BLaER1 treated with 17β-estradiol and CSF1 and Interleukin-3, amounts not matched to agents 10 nM and 100 nM (cell line): ENCODE measurements around the gene CREB3L4.
"Not testable (repeated sequence)": the region's sequence is repeated elsewhere in the genome, so short reads cannot be mapped to it uniquely, and the experiment has no call there.

ENCODE experiments used
- H3K27ac ChIP-seq, 11 experiments: shearing (Covaris generic); formaldehyde crosslinking; 2 replicates each; pipeline ENCODE4 v1.8.1; 2022
- H3K27me3 ChIP-seq, 11 experiments: shearing (Covaris generic); formaldehyde crosslinking; 2 replicates each; pipeline ENCODE4 v1.8.1; 2022
- H3K36me3 ChIP-seq, 11 experiments: shearing (Covaris generic); formaldehyde crosslinking; 2 replicates each; pipeline ENCODE4 v1.8.1; 2022
- H3K4me1 ChIP-seq, 10 experiments: shearing (Covaris generic); formaldehyde crosslinking; 2 replicates each; pipeline ENCODE4 v1.8.1; 2022
- H3K4me2 ChIP-seq, 11 experiments: shearing (Covaris generic); formaldehyde crosslinking; 2 replicates each; pipeline ENCODE4 v1.8.1; 2022
- H3K4me3 ChIP-seq, 10 experiments: shearing (Covaris generic); formaldehyde crosslinking; 2 replicates each; pipeline ENCODE4 v1.8.1; 2022
- H3K9ac ChIP-seq, 11 experiments: shearing (Covaris generic); formaldehyde crosslinking; 2 replicates each; pipeline ENCODE4 v1.8.1; 2022
- H3K9me3 ChIP-seq, 11 experiments: shearing (Covaris generic); formaldehyde crosslinking; replicated peaks in 1 of 11; 2 replicates each; pipeline ENCODE4 v1.8.1; 2022
- H4K20me1 ChIP-seq, 11 experiments: shearing (Covaris generic); formaldehyde crosslinking; 2 replicates each; pipeline ENCODE4 v1.8.1; 2022
- Cebpa-rat ChIP-seq, 11 experiments: shearing (Covaris generic); IDR thresholded peaks; 2 replicates each; pipeline ENCODE4 v1.8.1; 2022

Gene CREB3L4

DNA sequence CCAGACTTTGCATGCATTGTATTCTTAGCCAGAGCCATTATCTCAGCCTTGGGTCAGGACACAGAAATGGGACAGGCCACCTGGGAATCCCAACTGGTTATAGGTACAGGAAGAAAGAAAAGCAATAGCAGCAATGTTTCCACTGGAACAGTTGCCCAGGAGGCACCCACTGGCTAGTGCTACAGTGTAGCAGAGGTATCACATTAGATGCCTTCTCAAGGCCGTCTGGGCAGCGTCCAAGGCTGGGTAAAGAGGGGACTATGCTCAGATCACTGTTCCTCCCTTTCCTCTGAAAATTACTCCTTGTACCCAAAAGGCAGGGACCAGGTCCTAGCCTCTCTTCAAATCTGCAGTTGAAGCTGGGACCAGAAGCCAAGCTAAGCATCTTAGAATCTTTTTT lies 2.6 kb downstream of the CREB3L4 start:
- peak overlapping the region in 2 of 11 experiments; percentile 12 to 36; a peak in 2 of 22 replicates for H3K27ac ChIP-seq
- H3K4me1 ChIP-seq: peaks cover 56 to 85% (median 78%) of the 10 kb centered on the region in 10 experiments
- H4K20me1 ChIP-seq: peaks cover 0 to 3% (median 0%) of the 10 kb centered on the region in 11 experiments; a peak in 1 of 22 replicates
- no peak overlapping the region for H3K4me3 ChIP-seq
- no peaks in the 10 kb centered on the region for H3K27me3 ChIP-seq
- no peak for TF ChIP-seq Cebpa-rat (IDR thresholded peaks at IDR 0.05)
- no peak overlapping the region for H3K9ac ChIP-seq
- peaks cover 21 to 34% (median 29%) of the 10 kb centered on the region in 11 experiments for H3K36me3 ChIP-seq
- H3K9me3 ChIP-seq: no peaks in the 10 kb centered on the region
- H3K4me2 ChIP-seq: peak overlapping the region in 8 of 11 experiments; percentile 17 to 99 (median 64); a peak in 12 of 22 replicates

DNA sequence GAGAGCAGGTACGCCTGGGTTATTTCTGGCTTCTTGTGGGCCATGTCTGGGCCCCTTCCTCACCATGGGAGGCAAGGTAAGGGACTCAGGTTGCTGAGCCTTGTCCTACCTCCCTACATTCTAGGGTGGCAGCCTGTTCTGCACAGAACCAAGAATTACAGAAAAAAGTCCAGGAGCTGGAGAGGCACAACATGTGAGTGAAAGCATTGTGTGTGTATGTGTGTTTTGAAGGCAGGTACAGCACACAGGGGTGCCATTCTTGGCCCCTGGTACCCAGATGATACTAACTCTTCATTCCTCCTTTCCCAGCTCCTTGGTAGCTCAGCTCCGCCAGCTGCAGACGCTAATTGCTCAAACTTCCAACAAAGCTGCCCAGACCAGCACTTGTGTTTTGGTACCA lies 5.4 kb downstream of the CREB3L4 start:
- peaks cover 60 to 86% (median 79%) of the 10 kb centered on the region in 10 experiments for H3K4me1 ChIP-seq
- peak overlapping the region in 1 of 11 experiments; percentile 18; a peak in 1 of 22 replicates for H3K9ac ChIP-seq
- H3K27me3 ChIP-seq: no peaks in the 10 kb centered on the region
- H3K4me2 ChIP-seq: peak overlapping the region in 9 of 11 experiments; percentile 57 to 97 (median 75); a peak in 15 of 22 replicates
- no peaks in the 10 kb centered on the region for H3K9me3 ChIP-seq
- H3K36me3 ChIP-seq: peaks cover 27 to 44% (median 39%) of the 10 kb centered on the region in 11 experiments
- peak overlapping the region in 7 of 11 experiments; percentile 22 to 59 (median 52); a peak in 9 of 22 replicates for H3K27ac ChIP-seq
- no peak overlapping the region for H3K4me3 ChIP-seq
- TF ChIP-seq Cebpa-rat (IDR thresholded peaks at IDR 0.05): no peak
- peaks cover 0 to 16% (median 0%) of the 10 kb centered on the region in 11 experiments; a peak in 3 of 22 replicates for H4K20me1 ChIP-seq

- peak overlapping the region in 6 of 11 experiments; percentile 14 to 54 (median 22); a peak in 6 of 22 replicates for H3K27ac ChIP-seq
- H4K20me1 ChIP-seq: peaks cover 0 to 16% (median 0%) of the 10 kb centered on the region in 11 experiments; a peak in 3 of 22 replicates
- H3K9ac ChIP-seq: no peak overlapping the region
- TF ChIP-seq Cebpa-rat (IDR thresholded peaks at IDR 0.05): no peak
- peaks cover 62 to 86% (median 80%) of the 10 kb centered on the region in 10 experiments for H3K4me1 ChIP-seq
- H3K4me2 ChIP-seq: peak overlapping the region in 5 of 11 experiments; percentile 90 to 97 (median 93); a peak in 8 of 22 replicates
- no peaks in the 10 kb centered on the region for H3K9me3 ChIP-seq
- peaks cover 27 to 44% (median 39%) of the 10 kb centered on the region in 11 experiments for H3K36me3 ChIP-seq
- no peaks in the 10 kb centered on the region for H3K27me3 ChIP-seq
- H3K4me3 ChIP-seq: no peak overlapping the region
Observed at GRCh38 chr1:153973525-153973924, 5.8 kb downstream of the CREB3L4 start.

- peak overlapping the region; percentile 82 to 99 (median 93) for H3K4me2 ChIP-seq
- H3K4me3 ChIP-seq: peak overlapping the region; percentile 83 to 98 (median 94)
- peak overlapping the region; percentile 84 to 94 (median 88) for H3K27ac ChIP-seq
- H3K27me3 ChIP-seq: no peaks in the 10 kb centered on the region
- H3K9me3 ChIP-seq: no peaks in the 10 kb centered on the region
- H3K9ac ChIP-seq: peak overlapping the region; percentile 89 to 96 (median 91)
- H3K4me1 ChIP-seq: peaks cover 38 to 70% (median 67%) of the 10 kb centered on the region in 10 experiments
- H3K36me3 ChIP-seq: peaks cover 27 to 63% (median 61%) of the 10 kb centered on the region in 11 experiments
- no peak for TF ChIP-seq Cebpa-rat (IDR thresholded peaks at IDR 0.05)
- H4K20me1 ChIP-seq: peaks cover 0 to 16% (median 0%) of the 10 kb centered on the region in 11 experiments; a peak in 4 of 22 replicates
Observed at GRCh38 chr1:153976819-153977249, 9.1 kb downstream of the CREB3L4 start.

- TF ChIP-seq Cebpa-rat (IDR thresholded peaks at IDR 0.05): no peak
- Histone ChIP-seq H3K4me2 (peak within 1 kb of the TSS; percentile 82 to 99 (median 93)), H4K20me1 (peaks cover 0 to 16% (median 0%) of the 10 kb centered on the region in 11 experiments; a peak in 4 of 22 replicates), H3K9me3 (no peaks in the 10 kb centered on the region), H3K4me1 (peaks cover 31 to 70% (median 67%) of the 10 kb centered on the region in 10 experiments), H3K4me3 (peak within 1 kb of the TSS; percentile 83 to 98 (median 94)), H3K36me3 (peaks cover 27 to 70% (median 64%) of the 10 kb centered on the region in 11 experiments), H3K27me3 (no peaks in the 10 kb centered on the region), H3K27ac (peak within 1 kb of the TSS; percentile 84 to 94 (median 88)), H3K9ac (peak within 1 kb of the TSS; percentile 89 to 96 (median 91))
Observed at GRCh38 chr1:153977250-153978240, 9.8 kb downstream of the CREB3L4 start, which contains the start of gene JTB. Gene JTB (minus strand): TSS chr1:153977674. CDS start chr1:153977252, 422 bp downstream.

GRCh38 chr1:153978274-153978909 lies 10.7 kb downstream of the CREB3L4 start:
- peak overlapping the region; percentile 82 to 99 (median 93) for H3K4me2 ChIP-seq
- no peak for TF ChIP-seq Cebpa-rat (IDR thresholded peaks at IDR 0.05)
- peak overlapping the region; percentile 83 to 98 (median 94) for H3K4me3 ChIP-seq
- H3K9ac ChIP-seq: peak overlapping the region; percentile 89 to 96 (median 91); a peak in 20 of 22 replicates
- H3K27ac ChIP-seq: peak overlapping the region in 9 of 11 experiments; percentile 86 to 94 (median 88); a peak in 17 of 22 replicates
- no peaks in the 10 kb centered on the region for H3K27me3 ChIP-seq
- H3K4me1 ChIP-seq: peaks cover 29 to 69% (median 64%) of the 10 kb centered on the region in 10 experiments
- peaks cover 26 to 74% (median 64%) of the 10 kb centered on the region in 11 experiments for H3K36me3 ChIP-seq
- H4K20me1 ChIP-seq: peaks cover 0 to 16% (median 0%) of the 10 kb centered on the region in 11 experiments; a peak in 4 of 22 replicates
- no peaks in the 10 kb centered on the region for H3K9me3 ChIP-seq

- H3K27ac ChIP-seq, H3K27me3 ChIP-seq, H3K4me3 ChIP-seq, H3K9me3 ChIP-seq: not testable (repeated sequence)
- H3K4me2 ChIP-seq: peak overlapping the region in 10 of 11 experiments; percentile 82 to 99 (median 92); a peak in 16 of 22 replicates
- peaks cover 19 to 72% (median 59%) of the 10 kb centered on the region in 11 experiments for H3K36me3 ChIP-seq
- peak overlapping the region in 4 of 11 experiments; percentile 89 to 92 (median 90); a peak in 3 of 22 replicates for H3K9ac ChIP-seq
- H3K4me1 ChIP-seq: peaks cover 30 to 69% (median 64%) of the 10 kb centered on the region in 10 experiments
- H4K20me1 ChIP-seq: peaks cover 0 to 16% (median 0%) of the 10 kb centered on the region in 11 experiments; a peak in 5 of 22 replicates
Observed at GRCh38 chr1:153979091-153979490, 11.4 kb downstream of the CREB3L4 start.

DNA sequence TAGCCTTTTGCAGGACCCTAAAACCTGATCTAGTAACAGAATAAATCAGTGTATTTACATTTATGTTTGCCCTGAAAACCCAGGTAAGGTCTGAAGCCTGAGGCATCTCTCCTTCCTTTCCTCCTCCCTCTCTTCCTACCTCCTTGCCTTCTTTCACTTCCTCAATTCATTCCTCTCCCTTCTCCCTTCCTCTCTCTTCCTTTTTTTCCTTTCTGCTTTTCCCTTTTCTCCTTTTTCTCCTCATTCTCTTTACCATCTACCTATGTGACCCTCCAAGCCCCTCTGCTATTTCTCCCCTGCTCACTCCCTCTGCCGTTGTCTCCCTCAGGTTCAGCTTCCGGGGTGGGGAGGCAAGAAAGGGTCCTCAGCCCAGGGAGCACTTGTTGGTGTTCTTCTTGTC lies 14.0 kb downstream of the CREB3L4 start:
- peaks cover 0 to 49% (median 39%) of the 10 kb centered on the region in 11 experiments; a peak in 18 of 22 replicates for H3K36me3 ChIP-seq
- not testable (repeated sequence) for H3K27ac ChIP-seq, H3K4me3 ChIP-seq, H3K27me3 ChIP-seq, H4K20me1 ChIP-seq, H3K9me3 ChIP-seq
- H3K4me2 ChIP-seq: peak overlapping the region in 7 of 11 experiments; percentile 7 to 54 (median 38); a peak in 10 of 22 replicates
- H3K4me1 ChIP-seq: peaks cover 38 to 66% (median 58%) of the 10 kb centered on the region in 10 experiments
- H3K9ac ChIP-seq: peak overlapping the region in 1 of 11 experiments; percentile 45; a peak in 1 of 22 replicates
